HG02885 (cell line): Measurements from ENCODE around the gene CCDC97.
"Not testable (repeated sequence)": the region's sequence is repeated elsewhere in the genome, so short reads cannot be mapped to it uniquely, and the experiment has no call there.

ENCODE experiments used
- ATAC-seq: cut with Tn5 transposase; IDR thresholded peaks from one replicate; pipeline ENCODE4 v1.9.1; 2021; ENCODE audit warnings: mild to moderate bottlenecking; ENCODE audit not compliant: unreplicated experiment, poor library complexity

The CCDC97 gene

DNA sequence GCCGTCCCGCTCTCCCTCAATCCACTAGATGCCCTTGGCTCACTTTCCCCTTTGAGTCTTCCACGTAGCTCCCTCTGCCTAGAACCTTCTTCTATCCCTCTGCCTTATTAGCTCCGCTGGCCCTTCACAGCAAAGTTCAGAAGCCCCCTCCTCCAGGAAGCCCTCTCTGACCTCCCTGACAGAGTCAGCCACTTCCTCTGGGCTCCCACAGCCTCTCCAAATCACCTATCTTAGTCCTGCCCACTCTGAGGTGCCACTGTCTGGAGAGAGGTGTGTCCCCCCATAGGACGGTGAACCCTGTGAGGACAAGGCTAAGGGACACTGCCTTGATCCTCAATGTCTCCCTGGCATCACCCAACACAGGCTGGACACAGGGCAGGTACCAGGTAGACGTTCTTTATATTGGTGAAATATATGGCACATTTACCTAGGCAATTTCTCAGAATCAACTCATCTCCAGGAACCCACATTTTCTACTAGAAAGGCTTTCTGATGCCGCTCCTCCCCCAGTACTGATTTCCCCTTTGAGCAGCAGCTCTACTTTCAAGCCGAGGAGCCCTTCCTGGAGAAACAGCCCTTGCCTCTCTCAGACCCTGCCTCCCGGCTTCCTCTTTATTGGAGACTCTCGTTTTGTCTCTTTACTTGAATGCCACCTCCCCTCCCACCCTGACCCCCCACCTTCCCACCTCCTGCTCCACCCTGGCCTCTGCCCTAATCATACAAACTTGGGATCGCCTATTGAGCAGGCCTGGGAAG, 47.2 kb downstream of the CCDC97 start:
- ATAC-seq, result no peak

DNA sequence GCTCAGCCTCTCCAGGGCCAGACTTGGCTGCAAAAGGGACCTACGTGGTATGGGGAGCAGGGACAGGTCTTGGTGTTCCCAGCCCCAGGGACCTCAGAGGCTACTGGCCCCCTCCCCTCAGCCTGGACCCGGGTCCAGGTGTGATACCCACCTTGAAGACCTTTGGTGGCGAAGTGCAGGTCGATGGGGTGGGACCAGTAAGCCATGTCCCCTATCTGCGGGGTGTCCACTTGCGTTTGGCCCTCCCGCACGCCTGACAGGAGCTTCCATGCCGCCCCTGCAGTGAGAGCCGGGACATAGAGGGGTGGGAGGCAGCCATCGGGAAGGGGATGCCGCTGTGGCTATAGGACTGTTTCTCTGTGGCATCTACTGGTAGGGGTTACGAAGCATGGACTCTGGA, 47.8 kb downstream of the CCDC97 start:
- ATAC-seq, result no peak

DNA sequence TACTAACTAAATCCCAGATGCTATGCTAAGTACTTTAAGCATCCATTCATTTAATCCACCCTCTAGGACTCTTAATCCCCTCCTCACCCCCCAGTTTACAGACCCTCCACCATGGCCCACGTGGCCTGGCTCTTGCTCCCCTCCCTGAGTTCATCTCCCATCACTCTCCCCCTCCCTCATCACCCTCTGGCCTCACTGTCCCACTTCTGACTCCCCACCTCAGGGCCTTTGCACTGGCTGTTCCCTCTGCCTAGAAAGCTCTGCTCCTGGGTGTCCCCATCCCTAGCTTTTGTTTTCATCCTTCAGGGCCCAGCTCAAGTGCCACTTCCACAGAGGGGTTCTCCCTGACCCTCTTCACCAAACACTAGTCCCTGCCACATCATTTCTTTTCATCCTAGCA, 49.8 kb downstream of the CCDC97 start:
- no peak for ATAC-seq

DNA sequence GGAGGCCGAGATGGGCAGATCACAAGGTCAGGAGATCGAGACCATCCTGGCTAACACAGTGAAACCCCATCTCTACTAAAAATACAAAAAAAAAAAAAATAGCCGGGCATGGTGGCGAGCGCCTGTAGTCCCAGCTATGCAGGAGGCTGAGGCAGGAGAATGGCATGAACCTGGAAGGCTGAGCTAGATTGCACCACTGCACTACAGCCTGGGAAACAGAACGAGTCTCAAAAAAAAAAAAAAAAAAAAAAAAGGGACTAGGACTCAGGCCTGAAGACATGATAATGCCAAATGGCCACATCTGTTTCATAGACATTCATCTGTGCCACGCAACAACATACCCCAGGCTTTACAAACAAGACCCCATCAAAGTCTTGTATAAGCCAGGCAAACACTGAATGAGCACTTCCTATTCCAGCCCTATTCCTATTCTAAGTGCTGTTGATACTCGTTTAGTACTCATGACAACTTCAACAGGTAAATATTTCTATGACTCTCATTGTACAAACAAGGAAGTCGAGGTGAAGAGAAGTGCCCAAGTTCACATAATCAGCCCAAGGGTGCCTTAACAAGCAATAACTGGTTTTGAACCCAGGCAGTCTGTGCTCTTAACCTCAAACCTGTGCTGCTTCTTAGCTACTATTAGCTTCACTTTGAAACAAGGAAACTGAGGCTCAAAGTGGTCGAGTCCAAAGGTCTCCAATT, 52.3 kb downstream of the CCDC97 start:
- ATAC-seq, result no peak

DNA sequence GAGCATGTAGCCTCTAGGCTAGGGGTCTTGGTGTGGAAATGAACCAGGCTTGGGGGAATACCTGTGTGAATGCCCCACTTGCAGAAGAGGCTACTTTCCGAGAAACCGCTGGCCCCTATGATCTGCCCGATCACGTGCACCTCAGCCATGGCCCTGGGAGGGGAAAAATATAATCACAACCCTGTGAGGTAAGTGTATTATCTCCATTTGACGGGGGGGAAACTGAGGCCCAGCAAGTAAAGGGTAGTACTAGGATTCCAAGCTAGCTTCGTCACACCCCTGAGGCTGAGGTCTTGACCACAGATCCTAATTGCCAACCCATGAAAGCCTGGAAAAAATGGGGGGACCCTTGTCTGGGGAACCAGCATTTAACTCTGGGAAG, 53.4 kb downstream of the CCDC97 start:
- no peak for ATAC-seq

DNA sequence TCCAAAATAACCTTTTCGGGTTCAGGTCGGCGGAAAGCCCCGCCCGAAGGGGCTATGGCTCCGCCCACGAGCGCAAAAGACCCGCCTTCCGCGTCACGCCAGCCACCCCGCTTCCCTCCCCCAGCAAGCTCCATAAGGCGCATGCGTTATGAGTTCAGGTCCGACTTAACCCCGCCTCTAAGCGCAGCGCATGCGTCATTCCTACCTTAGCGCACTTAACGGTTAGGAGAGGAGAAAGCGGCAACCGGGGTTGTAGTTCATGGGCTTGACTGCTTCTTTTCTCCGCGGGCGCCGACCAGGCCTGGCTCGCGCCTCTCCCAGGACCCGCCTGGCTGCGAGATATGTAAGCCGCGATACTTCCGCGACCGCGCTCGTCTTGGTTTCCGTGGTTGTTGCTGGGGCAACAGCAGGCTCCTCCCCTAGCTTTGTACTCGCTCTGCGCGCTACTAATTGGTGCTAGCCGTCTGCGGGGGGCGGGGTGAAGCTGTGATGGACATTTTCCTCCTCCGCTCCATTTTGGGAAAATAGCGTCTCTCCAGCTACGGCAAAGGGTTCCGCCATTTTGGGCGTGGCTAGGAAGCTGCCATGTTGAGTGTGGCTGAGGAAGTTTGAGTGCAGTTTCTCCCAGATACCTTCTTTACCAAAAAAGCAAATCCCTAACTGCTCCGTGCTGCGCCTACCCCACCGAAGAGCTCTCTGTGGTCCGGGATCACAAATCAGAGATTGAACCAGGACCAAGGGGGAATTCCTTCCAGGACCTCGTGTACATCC, 54.0 kb downstream of the CCDC97 start, which contains the start of gene B9D2:
B9D2 (minus strand) TSS at position 397 of the 771 bp plus-strand sequence. CDS start 630 bp downstream, outside the sequence.
- ATAC-seq, result peak; percentile 95

DNA sequence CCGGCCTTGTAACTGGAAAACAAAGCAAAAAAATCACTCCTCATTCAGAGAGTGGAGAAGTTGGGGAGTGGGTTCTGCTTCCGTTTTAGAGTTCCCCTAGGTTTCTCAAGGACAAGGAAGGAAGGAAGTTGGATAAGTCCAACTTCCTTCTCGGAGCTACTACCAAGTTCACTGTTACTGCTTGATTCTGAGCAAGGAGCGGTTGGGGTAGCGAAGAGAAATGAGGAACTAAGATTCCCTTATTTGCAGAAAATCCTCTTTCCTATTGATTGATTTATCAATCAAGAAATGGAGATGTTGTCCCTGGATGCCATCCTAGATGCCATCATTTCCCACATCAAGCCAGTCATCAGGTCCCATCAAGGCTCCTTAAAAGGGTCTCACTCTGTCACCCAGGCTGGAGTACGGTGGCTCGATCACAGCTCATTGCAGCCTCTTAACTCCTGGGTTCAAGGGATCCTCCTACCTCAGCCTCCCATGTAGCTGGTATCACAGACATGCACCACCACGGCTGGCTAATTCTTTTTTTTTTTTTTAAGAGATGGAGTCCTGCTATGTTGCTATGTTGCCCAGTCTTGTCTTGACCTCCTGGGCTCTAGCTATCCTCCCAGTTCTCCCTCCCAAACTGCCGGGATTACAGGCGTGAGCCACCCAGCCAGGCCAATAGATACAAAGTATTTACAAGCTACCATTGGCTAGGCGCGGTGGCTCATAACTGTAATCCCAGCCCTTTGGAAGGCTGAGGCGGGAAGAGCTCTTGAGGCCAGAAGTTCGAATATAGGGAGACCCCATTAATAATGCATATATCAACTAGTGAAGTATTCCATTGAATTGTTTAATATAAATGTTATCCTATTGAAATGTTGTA, 54.8 kb downstream of the CCDC97 start:
- ATAC-seq, result no peak

DNA sequence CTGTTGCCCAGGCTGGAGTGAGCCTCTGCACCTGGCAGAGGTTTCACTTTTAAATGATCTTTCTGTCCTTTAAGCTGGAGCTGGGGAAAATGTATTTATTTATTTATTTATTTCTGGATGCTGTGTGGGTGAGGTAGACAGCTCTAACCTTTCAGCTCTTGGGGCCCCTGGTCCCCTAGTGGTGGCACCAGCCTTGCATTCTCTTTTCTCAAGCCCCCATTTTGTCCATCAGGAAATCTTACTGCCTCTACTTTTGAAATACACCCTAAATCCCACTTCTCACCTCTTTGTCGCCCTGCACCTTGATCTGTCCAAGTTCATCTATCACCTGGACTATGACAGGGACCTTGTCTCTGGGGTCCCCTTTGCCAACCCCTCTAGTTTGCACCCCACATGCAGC, 56.1 kb downstream of the CCDC97 start:
- ATAC-seq, result no peak

DNA sequence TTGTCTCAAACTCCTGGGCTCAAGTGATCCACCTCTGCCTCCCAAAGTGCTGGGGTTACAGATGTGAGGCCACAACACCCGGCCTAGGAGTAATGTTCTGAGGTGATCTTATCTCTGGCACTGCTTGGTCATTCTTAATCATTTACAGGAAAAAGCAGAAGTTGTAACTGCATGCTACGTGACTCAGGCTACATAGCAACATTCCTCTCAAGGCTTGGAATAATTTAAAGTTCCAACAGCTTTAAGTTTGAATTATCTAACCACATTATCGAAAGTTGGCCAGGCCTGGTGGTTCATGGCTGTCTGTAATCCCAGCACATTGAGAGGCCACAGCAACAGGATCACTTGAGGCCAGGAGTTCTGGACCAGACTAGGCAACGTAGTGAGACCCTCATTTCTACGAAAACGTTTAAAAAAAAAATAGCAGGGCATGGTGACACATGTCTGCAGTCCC, 57.9 kb downstream of the CCDC97 start:
- ATAC-seq, result no peak

DNA sequence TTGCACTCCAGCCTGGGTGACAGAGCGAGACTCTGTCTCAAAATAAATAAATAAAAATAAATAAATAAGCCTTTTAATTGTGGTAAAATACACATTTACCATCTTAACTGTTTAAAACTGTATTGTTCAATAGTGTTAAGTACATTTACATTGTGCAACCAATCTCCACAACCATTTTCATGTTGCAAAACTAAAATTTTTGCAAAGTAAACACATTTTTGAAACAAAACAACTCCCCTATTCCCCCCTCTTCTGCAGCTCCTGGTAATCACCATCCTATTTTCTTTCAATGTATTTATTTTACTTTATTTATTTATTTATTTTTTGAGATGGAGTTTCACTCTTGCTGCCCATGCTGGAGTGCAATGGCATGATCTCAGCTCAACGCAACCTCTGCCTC, 59.8 kb downstream of the CCDC97 start:
- no peak for ATAC-seq

DNA sequence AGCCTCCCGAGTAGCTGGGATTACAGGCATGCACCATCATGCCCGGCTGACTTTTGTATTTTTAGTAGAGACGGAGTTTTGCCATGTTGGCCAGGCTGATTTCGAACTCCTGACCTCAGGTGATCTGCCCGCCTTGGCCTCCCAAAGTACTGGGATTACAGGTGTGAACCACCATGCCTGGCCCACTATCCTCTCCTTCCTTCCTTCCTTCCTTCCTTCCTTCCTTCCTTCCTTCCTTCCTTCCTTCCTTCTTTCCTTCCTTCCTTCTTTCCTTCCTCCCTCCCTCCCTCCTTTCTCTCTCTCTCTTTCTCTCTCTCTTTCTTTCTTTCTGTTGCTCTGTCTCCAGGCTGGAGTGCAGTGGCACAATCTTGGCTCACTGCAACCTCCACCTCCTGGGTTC, 61.1 kb downstream of the CCDC97 start:
- ATAC-seq, result not testable (repeated sequence)

DNA sequence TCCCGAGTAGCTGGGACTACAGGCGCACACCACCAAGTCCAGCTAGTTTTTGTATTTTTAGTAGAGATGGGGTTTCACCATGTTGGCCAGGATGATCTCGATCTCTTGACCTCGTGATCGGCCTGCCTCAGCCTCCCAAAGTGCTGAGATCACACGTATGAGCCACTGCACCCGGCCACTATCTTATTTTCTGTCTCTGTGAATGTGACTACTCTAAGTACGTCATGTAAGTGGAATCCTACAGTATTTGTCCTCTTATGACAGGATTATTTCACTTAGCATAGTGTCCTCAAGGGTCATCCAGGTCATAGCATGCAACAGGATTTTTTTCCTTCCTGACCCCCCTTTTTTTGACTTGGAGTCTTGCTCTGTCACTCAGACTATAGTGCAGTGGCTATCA, 61.6 kb downstream of the CCDC97 start:
- no peak for ATAC-seq

DNA sequence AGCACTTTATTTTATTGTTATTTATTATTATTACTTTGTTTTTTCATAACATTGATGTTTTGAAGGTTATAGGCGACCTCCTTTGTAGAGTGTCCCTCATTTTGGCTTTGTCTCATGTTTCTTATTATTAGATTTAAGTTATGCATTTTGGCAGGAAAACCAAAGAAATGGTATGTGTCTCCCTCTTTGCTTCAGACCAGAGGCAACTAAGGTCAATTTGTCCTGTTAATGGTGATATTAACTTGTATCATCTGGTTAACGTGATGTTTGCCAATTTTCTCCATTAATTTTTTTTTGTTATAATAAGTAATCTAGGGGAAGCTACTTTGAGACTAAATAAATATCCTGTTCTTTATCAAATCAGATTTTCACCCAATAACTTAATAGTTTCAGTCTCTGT, 62.5 kb downstream of the CCDC97 start:
- no peak for ATAC-seq

DNA sequence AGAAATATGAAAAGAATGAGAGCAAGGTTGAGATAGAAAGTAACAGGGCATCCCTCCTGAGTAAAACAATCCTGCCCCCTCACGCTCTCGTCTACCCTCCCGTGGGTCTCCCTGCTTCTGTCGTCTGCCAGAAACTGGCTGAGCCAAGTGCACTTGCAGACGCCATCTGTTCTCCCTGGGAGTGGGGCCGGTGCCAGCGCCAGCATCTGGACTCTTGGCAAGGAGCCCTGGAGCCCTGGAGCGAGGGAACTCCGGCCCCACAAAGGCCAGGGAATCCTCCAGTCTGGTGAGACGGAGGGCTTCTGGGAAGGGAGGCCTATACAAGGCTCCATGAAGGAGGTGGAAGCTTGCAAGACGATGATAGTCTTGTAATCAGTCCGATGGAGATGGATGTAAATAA, 64.0 kb downstream of the CCDC97 start:
- no peak for ATAC-seq
